HG02885 (cell line): ENCODE results near the gene RNF14.
"Not testable (repeated sequence)": the region's sequence is repeated elsewhere in the genome, so short reads cannot be mapped to it uniquely, and the experiment has no call there.

Experiments used
- ATAC-seq: cut with Tn5 transposase; IDR thresholded peaks from one replicate; pipeline ENCODE4 v1.9.1; 2021; ENCODE audit warnings: mild to moderate bottlenecking; ENCODE audit not compliant: unreplicated experiment, poor library complexity

Gene RNF14

DNA sequence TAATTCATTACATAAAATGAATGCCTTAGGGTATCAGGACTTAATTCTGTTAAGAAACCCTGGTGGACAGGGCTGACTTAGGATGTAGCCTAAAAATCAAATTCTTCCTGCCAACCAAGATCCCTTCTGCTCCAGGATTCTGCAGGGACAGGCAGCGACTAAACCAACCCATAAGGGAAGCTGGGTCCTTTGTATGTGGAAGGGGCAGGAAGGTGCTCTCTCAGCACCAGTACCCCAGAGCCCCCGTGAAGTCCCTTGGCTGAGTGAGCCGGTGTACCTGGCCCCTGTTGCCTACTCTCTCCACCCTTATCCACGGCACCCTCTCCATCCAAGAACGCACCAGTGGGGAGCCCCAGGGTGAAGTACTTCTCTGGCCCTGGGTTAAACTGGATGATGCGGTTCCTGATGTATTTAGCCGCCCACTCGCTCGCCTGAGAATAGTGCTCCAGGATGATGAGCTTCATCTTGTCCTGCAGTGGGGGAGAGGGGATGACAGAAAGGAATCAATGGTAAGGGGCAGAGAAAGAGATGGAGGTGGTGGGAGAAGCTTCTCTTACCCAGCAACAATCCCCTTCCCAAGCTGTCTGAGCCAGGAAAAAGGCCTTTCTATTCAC, 42.8 kb downstream of the RNF14 start:
- ATAC-seq = no peak

GRCh38 chr5:142012186-142012785, 43.4 kb downstream of the RNF14 start:
- ATAC-seq = peak; percentile 3

DNA sequence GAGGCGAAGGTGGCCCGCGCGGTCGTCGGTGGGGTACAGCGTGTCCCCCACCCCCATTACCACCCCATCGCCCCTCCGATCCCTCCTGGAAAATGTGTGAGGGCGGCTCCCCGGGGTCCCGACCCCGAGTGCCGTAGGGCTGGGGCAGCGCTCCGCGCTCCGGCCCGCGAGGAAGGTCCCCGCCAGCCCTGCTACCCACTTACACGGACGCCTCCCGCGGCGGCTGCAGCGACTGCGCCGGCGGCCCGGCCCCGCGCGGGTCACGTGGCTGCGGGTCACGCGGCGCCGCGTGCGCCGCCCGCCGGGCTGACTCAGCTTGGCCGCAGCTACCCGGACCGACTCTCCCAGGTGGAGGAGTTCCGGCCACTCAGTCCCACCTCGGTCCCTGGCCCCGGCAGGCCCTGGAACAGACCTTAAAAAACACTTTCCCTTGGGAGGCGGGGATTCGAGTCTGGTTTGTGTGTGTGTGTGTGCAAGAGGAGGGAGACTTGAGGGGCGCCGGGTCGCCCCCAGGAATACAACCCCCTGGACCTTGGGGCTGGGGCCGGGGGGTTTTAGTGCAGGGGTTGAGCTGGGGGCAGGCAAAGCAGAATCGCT, 44.0 kb downstream of the RNF14 start, which contains the start of gene GNPDA1:
Gene GNPDA1, minus strand, starts transcription at position 236 of the 597 bp plus-strand sequence. CDS start 992 bp downstream, outside the sequence.
- peak; percentile 84 for ATAC-seq

DNA sequence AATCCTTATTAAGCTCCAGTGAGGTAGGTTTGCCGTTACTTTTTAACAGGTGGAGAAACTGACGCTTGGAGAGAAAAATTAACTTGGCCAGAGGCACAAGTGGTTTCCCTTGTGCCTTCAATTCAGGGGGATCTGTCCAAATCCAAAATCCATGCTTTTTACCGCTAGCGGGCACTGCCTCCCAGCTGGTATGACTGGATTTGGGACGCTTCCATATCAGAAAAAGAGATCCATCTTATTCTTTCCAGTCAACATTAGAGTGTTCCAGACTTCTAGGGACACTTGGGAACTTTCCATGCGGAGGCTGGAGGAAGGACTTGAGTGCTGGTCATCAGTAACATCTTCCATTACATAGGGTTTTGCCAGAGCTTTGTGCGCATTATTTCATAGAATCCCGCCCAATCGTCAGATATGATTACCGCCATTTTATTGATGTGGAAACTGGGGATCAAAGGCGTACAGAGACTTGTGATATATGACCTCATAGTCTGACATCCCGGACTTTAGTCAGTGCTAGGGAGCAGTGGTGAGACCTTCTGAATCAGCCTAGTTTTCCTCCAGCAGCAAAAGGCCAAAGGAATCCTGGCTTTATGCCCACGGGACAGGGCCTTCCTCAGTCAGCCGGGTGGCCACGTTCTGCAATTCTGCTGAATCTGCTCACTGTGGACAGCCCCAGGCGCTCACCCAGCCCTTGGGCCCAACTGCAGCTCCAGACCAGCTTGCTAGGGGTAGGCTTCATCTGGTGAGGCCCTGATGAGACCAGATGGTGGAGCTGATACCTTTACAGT, 45.0 kb downstream of the RNF14 start:
- ATAC-seq = no peak

DNA sequence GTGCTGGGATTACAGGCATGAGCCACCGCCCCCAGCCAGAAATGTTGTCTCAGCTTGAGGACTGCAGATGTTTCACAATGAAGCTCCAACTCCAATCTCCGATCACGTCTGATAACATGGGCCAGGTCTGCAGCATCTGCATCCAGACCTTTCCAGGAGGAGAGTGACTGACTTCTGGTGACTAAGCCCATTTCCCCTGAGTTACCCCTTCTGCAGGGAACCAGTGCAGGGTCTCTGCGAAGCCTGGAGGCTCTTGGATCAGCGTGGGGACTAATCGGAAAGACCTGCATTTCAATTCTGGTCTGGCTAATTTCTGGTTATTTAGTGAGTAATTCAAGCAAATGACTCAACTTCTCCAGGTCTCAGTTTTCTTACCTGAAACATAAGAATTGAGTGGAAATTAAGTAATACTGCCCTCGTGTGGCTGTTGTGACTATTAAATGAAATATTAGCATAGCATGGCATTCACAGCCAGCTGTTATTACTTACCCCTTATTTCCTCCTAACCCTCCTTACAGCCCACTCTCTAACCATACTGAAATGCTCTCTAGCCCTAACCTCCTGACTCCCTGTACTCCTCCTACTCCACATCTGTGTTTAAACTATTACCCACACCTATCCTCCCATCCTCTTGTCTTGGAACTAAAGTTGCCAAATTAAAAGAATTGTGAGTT, 46.1 kb downstream of the RNF14 start:
- no peak for ATAC-seq

GRCh38 chr5:142015781-142016533, 47.1 kb downstream of the RNF14 start:
- peak; percentile 27 for ATAC-seq

DNA sequence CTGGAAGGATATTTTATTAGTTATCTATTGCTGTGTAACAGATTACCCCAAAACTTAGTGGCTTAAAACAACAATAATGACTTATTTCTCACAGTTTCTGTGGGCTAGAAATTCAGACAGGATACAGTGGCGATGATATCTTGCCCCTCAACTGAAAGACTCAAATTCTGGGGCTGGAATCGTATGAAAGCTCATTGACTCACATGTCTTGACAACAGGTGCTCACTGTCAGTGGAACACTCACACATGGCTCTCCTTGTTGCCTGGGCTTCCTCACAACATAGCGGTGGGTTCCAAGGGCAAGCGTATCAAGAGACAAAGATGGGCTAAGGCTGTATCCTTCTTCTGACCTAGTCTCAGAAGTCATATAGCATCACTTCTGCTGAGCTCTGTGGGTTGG, 47.7 kb downstream of the RNF14 start:
- no peak for ATAC-seq

DNA sequence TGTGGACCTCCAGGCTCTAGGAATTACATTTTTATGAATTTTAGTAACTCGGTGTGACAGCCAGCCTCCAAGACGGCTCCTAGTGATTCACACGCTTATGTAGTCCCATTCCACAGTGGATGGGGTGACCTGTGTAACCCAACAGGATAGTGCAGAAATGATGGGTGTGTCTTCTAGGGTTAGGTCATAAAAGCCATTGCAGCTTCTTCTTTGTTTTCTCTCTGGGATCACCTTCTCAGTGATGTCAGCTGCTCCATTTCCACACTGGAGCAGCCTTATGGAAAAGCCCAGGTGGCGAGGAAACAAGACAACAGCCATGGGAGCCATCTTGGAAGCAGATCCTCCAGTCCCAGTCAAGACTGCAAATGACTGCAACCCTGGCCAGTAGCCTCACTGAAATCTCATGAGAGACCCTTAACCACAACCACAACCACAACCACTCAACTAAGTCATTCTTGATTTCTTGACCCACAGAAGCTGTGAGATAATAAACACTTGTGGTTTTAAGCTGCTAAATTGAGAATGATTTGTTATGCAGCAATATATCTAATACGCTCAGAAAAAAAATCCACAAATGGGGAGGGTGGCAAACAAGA, 49.0 kb downstream of the RNF14 start:
- ATAC-seq = peak; percentile 52

DNA sequence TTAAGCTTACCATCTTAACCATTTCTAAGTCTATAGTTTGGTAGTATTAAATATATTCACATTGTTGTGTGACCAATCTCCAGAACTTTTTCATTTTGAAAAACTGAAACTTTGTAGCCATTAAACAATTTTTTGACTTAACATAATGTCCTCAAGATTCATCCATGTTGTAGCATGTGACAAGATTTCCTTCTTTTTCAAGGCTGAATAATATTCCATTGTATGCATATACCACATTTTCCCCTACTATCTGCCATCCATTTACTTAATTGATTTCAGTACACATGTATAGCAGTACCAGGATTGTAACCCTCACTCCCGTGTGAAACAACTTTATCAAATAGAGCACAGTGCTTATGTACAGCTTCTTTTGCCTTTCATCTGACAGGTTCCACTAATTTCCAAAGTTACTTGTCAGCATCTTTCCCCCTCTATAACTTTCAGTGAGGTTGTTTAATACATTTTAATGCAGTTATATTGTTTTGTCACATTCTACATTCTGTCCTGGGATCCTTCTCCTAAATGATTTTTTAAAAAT, 51.3 kb downstream of the RNF14 start:
- ATAC-seq = no peak

DNA sequence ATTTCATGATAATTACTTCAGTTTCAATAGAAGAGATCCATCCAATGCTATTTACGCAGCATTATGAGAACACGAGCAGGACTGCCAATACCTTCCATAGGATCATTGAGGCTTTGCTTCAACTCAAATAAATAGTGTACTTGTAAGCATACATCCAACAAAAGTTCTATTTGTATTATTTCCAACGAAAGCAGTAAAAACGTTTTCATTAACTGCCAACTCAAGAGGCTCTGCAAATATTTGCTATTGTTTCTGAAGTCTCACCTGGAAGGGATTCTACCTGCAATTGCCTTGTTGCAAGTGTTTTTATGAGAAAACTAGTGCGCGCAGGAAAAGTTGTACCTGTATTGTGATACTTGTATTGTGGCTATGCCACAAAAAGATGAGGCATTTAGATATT, 54.9 kb downstream of the RNF14 start:
- no peak for ATAC-seq

- peak; percentile 100 for ATAC-seq
Measured at GRCh38 chr5:142024771-142025304, 55.9 kb downstream of the RNF14 start.

GRCh38 chr5:142025637-142026036, 56.7 kb downstream of the RNF14 start:
- no peak for ATAC-seq

DNA sequence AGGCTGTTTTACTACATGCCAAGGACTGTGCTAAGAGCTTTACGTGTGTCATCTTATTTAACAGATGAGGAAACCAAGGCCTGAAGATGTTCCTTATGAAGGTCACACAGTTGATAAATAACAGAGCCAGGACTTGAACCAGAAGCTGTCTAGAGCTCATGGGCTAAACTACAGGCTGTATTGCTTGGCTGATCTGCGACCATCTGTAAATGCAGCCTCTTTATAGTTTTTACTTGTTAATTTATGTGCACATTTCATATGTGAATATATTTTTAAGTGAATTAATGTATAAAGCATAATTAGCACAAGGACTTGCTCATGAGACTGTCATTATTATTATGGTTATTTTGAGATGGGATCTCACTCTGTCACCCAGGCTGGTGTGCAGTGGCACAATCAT, 63.2 kb downstream of the RNF14 start:
- ATAC-seq = no peak

DNA sequence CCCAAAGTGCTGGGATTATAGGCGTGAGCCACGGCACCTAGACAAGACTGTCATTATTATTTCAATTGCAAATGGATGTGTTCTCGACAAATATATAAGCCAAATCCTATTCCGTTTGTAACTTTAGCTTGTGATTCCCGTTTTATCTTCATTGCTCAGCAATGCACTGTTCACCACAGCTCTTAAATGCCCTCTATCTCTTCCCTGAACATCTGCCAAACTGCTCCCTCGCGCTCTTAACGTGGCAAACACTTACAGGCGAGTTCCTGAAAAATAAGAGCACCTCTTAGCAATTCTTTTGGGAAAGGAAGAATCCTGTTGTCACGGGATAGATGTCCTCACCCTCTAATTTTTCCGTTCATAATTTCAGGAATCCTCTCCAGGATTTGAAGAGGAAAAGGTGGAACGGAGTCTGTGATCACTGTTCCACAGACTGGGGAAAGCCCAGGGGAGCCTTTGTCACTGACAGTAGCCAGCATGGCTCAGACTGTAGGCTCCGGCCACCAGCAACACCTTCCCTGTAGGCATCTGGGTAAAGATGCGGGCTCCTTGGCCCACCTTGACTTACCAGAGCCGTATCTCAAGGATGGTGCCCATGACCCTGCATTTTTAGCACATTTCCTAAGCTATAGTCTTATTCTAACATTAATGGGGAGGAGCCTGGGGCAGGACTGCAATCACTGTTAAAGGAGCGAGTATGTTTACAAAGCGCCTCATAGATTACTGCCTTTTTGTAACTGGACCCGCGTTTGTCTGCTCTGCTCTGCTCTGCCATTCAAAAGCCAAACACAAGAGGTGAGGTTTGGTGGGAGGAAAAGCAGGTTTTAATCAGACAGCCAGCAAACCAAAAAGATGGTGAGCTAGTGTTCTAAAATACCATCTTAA, 64.1 kb downstream of the RNF14 start:
- ATAC-seq = no peak

GRCh38 chr5:142033632-142034567, 65.0 kb downstream of the RNF14 start:
- not testable (repeated sequence) for ATAC-seq

GRCh38 chr5:142034994-142035393, 66.1 kb downstream of the RNF14 start:
- no peak for ATAC-seq

GRCh38 chr5:142036918-142037317, 68.0 kb downstream of the RNF14 start:
- ATAC-seq = no peak
